PC-9 (cell line): ENCODE data around the gene EVC. TPM values are rescaled to one million over a fixed set of nuclear protein-coding genes. Genes with fewer than 3 reads are reported as not detected.

Experiments used
- BruUV-seq: library from RNA; stranded (reverse); fragments of 400-500 nt; replicated peaks from 2 replicates; lab custom pipeline; 2021; lab: Mats Ljungman, UMichigan
- CTCF ChIA-PET: fragments of 300-600 bp; sonication (Branson Sonifier 250); formaldehyde crosslinking; loops from one replicate; lab custom pipeline; 2022; ENCODE audit warnings: antibody characterized with exemption; lab: Charles Lee
- POLR2A ChIA-PET: fragments of 300-600 bp; sonication (Branson Sonifier 250); formaldehyde crosslinking; loops from one replicate; lab custom pipeline; 2022; ENCODE audit warnings: antibody characterized with exemption; ENCODE audit not compliant: unreplicated experiment; lab: Charles Lee
- DNase-seq, 2 experiments: peaks; one replicate each; pipeline versions ENCODE4 v3.0.0 to v3.0.0-alpha.2; 2015 to 2022; ENCODE audit warnings: mixed read lengths in 1 of 2
- H2AFZ ChIP-seq: fragments of 200-600 bp; sonication (generic); 2 replicates; pipeline ENCODE4 v1.8.1; 2017; ENCODE audit warnings: antibody characterized with exemption
- H3F3A ChIP-seq: fragments of 200-600 bp; sonication (generic); 2 replicates; pipeline ENCODE4 v1.8.1; 2017; ENCODE audit warnings: antibody characterized with exemption, mild to moderate bottlenecking, low read depth; ENCODE audit not compliant: insufficient read depth
- H3K27ac ChIP-seq: fragments of 200-600 bp; sonication (generic); 2 replicates; pipeline ENCODE4 v1.6.1; 2016; ENCODE audit warnings: mixed run types
- H3K27me3 ChIP-seq: fragments of 200-600 bp; sonication (generic); 2 replicates; pipeline ENCODE4 v1.6.1; 2016; ENCODE audit warnings: low read depth, mixed run types; ENCODE audit not compliant: insufficient read depth
- H3K36me3 ChIP-seq: fragments of 200-600 bp; sonication (generic); 2 replicates; pipeline ENCODE4 v1.6.1; 2016; ENCODE audit warnings: low read depth, mixed run types
- H3K4me1 ChIP-seq: fragments of 200-600 bp; sonication (generic); replicated peaks from 2 replicates; pipeline ENCODE4 v1.6.1; 2016; ENCODE audit warnings: mixed run types; ENCODE audit not compliant: insufficient read depth
- H3K4me2 ChIP-seq: fragments of 200-600 bp; sonication (generic); 2 replicates; pipeline ENCODE4 v1.6.1; 2017; ENCODE audit warnings: mixed run types
- H3K4me3 ChIP-seq: fragments of 200-600 bp; sonication (generic); 2 replicates; pipeline ENCODE4 v1.6.1; 2016; ENCODE audit warnings: mixed run types
- H3K79me2 ChIP-seq: fragments of 200-600 bp; sonication (generic); 2 replicates; pipeline ENCODE4 v1.6.1; 2017; ENCODE audit warnings: low read depth, mixed run types
- H3K9me2 ChIP-seq: fragments of 200-600 bp; sonication (generic); 2 replicates; pipeline ENCODE4 v1.8.1; 2017; ENCODE audit warnings: mild to moderate bottlenecking; ENCODE audit not compliant: insufficient read depth
- H3K9me3 ChIP-seq: fragments of 200-600 bp; sonication (generic); 2 replicates; pipeline ENCODE4 v1.8.1; 2016; ENCODE audit warnings: low read depth; ENCODE audit not compliant: insufficient read depth
- H4K20me1 ChIP-seq: fragments of 200-600 bp; sonication (generic); 2 replicates; pipeline ENCODE4 v1.8.1; 2017; ENCODE audit not compliant: insufficient read depth
- CTCF ChIP-seq: fragments of 200-600 bp; sonication (generic); conservative IDR thresholded peaks from 2 replicates; pipeline ENCODE4 v1.6.1; 2017; ENCODE audit warnings: mixed run types, antibody characterized with exemption, mild to moderate bottlenecking, moderate library complexity
- EZH2 ChIP-seq: fragments of 200-600 bp; sonication (generic); IDR thresholded peaks from 2 replicates; pipeline ENCODE4 v1.8.0; 2017; ENCODE audit warnings: antibody characterized with exemption, low read depth
- intact Hi-C: fragments of 100-400 bp; cut with micrococcal nuclease; formaldehyde crosslinking; loops from one replicate; pipeline ENCODE4 v1.10.0; 2022; ENCODE audit not compliant: unreplicated experiment
- total RNA-seq: library from RNA; stranded (reverse); gene quantifications from 2 replicates; pipeline ENCODE4 v1.2.3, GENCODE V29; 2021

The EVC gene
- total RNA-seq, 1 experiment from 2014 or later: 14.0 TPM

DNA sequence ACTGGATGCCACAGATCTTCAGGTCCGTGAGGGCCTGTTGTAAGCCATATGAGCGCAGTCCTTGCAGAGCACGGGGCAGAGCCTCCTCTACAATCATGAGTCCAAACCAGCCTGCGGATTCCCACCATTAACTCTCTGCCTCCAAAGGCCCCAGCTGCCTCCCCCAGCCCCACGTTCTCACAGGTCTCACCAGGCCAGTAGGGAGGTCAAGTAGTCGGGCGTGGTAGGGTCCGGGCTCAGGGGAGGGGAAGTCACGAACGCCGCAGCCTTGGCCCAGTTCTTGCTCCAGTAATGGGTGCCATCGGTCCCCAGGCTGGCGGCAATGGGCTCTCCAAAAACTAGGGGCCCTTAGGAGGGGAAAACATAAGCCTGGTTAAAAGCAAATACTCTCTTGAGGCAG, 128.3 kb downstream of the EVC start:
- no peaks in the 10 kb centered on the region for H4K20me1 ChIP-seq
- H3F3A ChIP-seq: no peaks in the 10 kb centered on the region
- ChIA-PET POLR2A (no interaction called here), CTCF (no interaction called here)
- no peaks in the 10 kb centered on the region for H3K36me3 ChIP-seq
- H2AFZ ChIP-seq: no peak overlapping the region
- H3K4me2 ChIP-seq: no peak overlapping the region
- no peak for DNase-seq
- no peak overlapping the region for H3K27ac ChIP-seq
- H3K4me3 ChIP-seq: no peak overlapping the region
- TF ChIP-seq EZH2 (no peak), CTCF (no peak)
- intact Hi-C loops: no loop called here
- peaks cover 84% of the 10 kb centered on the region for H3K27me3 ChIP-seq
- H3K4me1 ChIP-seq: no peaks in the 10 kb centered on the region
- H3K9me2 ChIP-seq: no peaks in the 10 kb centered on the region
- no TSS peak for BruUV-seq
- H3K9me3 ChIP-seq: no peaks in the 10 kb centered on the region
- H3K79me2 ChIP-seq: no peaks in the 10 kb centered on the region

DNA sequence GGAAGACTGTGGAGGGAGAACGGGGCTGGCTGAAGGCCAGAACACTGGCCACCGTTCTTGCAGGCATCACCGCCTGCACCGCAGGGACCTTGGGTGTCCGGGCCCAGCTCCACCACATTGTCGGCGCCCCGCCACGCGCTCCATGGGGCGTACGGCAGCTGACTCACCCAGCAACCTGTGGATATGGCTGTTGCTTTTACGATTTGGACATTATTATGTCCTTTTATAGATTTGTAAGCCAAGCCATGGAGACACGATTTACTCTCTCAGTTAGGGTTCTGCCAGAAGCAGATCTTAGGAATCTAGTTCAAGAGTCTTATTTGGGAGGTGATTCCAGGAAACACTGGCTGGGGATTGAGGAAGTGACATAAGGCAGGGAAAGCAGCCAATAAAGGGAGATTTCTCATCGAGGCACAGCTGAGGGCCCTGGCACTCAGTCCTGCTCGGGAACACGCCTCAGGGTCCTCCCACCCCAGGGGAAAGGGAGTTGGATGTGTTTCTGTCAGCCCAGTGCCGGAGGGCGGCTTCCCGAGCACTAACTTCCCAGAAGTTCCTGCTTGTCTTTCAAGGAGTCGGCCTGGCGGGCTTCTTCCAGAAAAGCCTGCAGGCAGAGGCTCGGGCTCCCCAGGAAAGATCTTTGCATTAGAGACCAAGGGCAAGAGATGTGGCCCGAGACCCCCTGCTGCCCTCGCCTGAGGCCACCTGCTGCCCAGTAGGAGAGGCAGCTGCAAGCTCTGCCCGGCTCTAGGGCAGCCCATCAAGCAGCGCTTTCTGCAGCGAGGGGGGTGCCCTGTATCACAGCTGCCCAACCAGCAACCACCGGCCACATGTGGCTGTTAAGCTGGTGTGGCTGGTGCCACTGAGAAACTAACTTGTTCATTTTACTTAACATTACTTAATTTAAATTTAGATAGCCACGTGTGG, 129.0 kb downstream of the EVC start:
- TF ChIP-seq EZH2: no peak
- TF ChIP-seq CTCF: no peak
- Histone ChIP-seq H3K4me1 (no peaks in the 10 kb centered on the region), H3K36me3 (no peaks in the 10 kb centered on the region), H3K9me2 (no peaks in the 10 kb centered on the region), H3K9me3 (no peaks in the 10 kb centered on the region), H2AFZ (no peak overlapping the region), H3K27me3 (peaks cover 86% of the 10 kb centered on the region), H4K20me1 (no peaks in the 10 kb centered on the region), H3K4me3 (no peak overlapping the region), H3K27ac (no peak overlapping the region), H3K79me2 (no peaks in the 10 kb centered on the region), H3F3A (no peaks in the 10 kb centered on the region), H3K4me2 (no peak overlapping the region)
- DNase-seq: no peak
- BruUV-seq: no TSS peak
- intact Hi-C loops: no loop called here
- POLR2A ChIA-PET: no interaction called here
- CTCF ChIA-PET: no interaction called here

GRCh38 chr4:5842456-5842855, 131.5 kb downstream of the EVC start:
- H3K4me2 ChIP-seq: no peak overlapping the region
- TF ChIP-seq CTCF: no peak
- no peak for TF ChIP-seq EZH2
- ChIA-PET CTCF (no interaction called here), POLR2A (no interaction called here)
- no TSS peak for BruUV-seq
- no peaks in the 10 kb centered on the region for H3K36me3 ChIP-seq
- H4K20me1 ChIP-seq: no peaks in the 10 kb centered on the region
- no peak overlapping the region for H2AFZ ChIP-seq
- no peak overlapping the region for H3K27ac ChIP-seq
- no peak for DNase-seq
- no peaks in the 10 kb centered on the region for H3K79me2 ChIP-seq
- no peak overlapping the region for H3K4me3 ChIP-seq
- no peaks in the 10 kb centered on the region for H3K4me1 ChIP-seq
- H3F3A ChIP-seq: no peaks in the 10 kb centered on the region
- H3K27me3 ChIP-seq: peaks cover 80% of the 10 kb centered on the region
- no peaks in the 10 kb centered on the region for H3K9me2 ChIP-seq
- intact Hi-C loops: no loop called here
- H3K9me3 ChIP-seq: no peaks in the 10 kb centered on the region
